Measurements from ENCODE around the gene EIF4G1.

Gene EIF4G1

DNA sequence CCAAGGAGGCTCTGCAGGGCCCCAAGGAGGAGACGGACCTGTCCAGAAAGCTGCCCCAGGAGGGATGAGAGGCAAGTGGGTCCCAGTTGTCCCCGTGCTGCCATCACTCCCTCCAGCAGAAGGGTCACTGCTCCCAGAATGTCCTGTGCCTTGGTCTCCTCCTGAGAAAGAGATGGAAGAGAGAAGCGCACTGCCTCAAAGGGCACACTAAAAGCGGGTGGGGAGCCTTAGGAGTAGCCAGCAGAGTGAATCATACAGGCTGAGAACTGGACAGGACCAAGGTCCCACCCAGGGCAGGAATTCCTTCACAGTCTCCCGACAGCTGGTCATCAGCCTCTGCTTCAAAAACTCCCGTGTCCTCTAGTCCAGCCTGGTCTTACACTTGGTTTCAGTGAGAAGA, 59.0 kb downstream of the EIF4G1 start:
- no peak for DNase-seq (ENCODE audit: extremely low read depth, low read depth)
- no peak overlapping the region for H3K4me3 ChIP-seq (replicated peaks; ENCODE audit: low read depth, low read length)
- TF ChIP-seq, protein P1, sequence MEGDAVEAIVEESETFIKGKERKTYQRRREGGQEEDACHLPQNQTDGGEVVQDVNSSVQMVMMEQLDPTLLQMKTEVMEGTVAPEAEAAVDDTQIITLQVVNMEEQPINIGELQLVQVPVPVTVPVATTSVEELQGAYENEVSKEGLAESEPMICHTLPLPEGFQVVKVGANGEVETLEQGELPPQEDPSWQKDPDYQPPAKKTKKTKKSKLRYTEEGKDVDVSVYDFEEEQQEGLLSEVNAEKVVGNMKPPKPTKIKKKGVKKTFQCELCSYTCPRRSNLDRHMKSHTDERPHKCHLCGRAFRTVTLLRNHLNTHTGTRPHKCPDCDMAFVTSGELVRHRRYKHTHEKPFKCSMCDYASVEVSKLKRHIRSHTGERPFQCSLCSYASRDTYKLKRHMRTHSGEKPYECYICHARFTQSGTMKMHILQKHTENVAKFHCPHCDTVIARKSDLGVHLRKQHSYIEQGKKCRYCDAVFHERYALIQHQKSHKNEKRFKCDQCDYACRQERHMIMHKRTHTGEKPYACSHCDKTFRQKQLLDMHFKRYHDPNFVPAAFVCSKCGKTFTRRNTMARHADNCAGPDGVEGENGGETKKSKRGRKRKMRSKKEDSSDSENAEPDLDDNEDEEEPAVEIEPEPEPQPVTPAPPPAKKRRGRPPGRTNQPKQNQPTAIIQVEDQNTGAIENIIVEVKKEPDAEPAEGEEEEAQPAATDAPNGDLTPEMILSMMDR (IDR thresholded peaks at IDR 0.05; ENCODE audit: low read depth, low read length, missing control alignments), result no peak

DNA sequence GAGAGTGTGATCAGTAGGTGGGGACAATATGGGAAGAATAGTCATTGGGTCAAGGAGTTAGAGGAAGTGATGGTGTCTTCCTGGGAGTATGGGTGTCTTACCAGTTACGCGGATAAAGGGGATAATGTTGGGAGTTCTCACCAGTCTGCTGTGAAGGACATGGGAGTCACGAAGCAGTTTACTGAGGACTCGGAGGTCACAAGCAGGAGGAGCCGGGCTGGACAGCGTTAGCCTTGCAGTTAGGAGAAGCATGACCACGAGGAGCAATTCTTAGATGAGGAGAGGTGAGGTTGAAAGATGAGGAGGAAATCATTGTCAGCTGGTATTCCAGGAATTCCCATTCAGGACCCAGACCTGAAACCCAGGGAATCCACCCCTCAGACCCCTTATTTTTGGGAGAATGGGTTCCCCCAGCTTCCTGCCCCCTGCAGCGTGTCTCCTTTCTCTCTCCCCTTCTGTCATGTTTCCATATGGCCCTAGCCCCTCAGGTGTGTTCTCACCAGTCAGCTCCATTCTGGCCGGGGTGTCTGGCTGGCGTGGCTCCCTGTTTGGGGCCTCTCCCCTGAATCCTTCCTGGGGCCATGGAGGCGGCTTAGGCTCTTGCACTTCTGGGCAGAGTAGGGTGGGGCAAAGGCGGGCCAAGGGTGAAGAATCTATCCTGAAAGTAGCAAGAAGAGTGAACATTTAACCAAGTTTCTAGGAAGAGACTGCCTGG, 61.5 kb downstream of the EIF4G1 start:
- TF ChIP-seq, protein P1 (IDR thresholded peaks at IDR 0.05; ENCODE audit: low read depth, low read length, missing control alignments), result no peak
- no peak for DNase-seq (ENCODE audit: extremely low read depth, low read depth)
- H3K4me3 ChIP-seq (replicated peaks; ENCODE audit: low read depth, low read length), result no peak overlapping the region

DNA sequence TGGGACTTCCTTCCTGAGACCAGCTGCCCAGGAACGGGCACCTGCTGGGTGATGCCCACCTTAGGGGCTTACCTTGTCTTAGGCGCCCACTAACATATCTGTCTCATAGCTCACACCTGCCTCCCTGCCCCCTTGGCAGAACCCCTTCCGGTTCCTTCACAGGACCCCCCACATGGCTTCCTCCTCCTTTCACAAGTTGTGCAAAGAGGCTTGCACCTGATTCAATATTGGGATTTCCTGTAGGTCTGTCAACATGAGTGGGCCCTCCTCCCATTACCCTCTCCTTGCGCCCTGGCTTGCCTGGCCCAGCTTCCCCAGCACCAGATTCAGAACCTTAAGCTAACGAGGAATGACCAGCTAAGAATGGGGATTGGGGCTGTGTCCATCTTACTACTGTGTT, 63.0 kb downstream of the EIF4G1 start:
- no peak overlapping the region for H3K4me3 ChIP-seq (replicated peaks; ENCODE audit: low read depth, low read length)
- TF ChIP-seq, protein P1 (IDR thresholded peaks at IDR 0.05; ENCODE audit: low read depth, low read length, missing control alignments), result no peak
- no peak for DNase-seq (ENCODE audit: extremely low read depth, low read depth)

DNA sequence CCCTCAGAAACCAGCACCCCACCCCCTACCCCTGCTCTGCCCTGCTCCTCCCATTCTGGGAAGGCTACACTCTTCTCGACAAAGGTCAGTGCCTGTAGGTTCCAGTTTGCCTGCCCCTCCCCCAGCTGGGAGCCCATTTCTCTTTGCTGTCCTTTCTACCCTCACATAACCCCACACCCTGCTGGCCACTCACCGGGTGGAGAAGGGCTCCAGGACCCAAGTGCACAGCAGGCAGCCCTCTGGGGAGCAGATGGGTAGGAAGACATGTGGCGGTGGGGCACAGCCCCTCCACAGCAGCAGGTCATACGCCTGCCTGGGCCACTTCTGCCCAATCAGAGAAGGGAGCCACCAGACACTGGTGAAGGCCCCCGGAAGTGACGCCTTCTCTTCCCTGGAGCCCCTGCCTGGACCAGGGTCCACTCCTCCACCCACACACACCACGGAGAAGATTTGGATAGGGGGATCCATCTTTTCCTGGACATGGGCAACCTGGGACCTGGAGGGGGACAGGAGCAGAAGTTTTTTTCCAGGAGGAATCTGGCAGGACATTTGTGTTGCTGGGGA, 63.6 kb downstream of the EIF4G1 start, which contains the start of gene THPO:
Gene THPO (minus strand): TSS at position 326 of the 564 bp plus-strand sequence. CDS start 1,948 bp downstream, outside the sequence.
- TF ChIP-seq, protein P1 (IDR thresholded peaks at IDR 0.05; ENCODE audit: low read depth, low read length, missing control alignments), result no peak
- no peak within 1 kb of the TSS for H3K4me3 ChIP-seq (replicated peaks; ENCODE audit: low read depth, low read length)
- DNase-seq (ENCODE audit: extremely low read depth, low read depth), result no peak

DNA sequence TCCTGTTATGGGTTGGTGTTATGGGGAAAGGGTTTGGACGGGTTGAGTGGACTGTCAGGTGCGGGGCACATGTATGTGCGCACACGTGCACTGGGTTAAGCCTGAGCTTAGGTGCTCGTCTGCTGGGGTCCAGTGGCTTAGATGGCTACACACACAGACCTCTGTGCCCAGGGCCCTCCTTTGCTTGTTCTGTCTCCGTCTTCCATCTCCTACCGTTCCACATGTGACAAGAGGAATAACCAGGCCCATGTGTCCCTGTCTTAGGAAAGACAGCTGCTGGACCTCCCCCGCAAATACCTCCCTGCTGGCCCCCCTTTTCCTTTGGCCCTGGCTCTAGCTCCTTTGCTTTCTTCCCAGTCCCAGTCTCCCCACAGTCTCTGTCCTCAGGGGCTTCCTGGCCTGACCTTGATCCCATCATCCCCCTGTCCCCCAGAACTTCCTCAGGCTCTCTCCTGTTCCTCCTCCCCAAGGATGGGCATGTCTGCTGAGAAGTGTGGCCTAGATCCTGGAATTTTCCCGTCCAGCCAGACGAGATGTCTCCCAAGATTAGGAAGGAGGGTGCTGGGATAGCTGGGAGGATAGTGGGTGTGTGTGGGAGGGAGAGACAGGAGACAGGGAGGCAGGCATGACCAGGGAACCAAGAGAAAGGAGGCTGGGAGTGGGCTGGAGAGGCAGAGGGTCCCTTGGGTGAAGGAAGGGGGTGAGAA, 64.4 kb downstream of the EIF4G1 start:
- TF ChIP-seq, protein P1 (IDR thresholded peaks at IDR 0.05; ENCODE audit: low read depth, low read length, missing control alignments), result no peak
- H3K4me3 ChIP-seq (replicated peaks; ENCODE audit: low read depth, low read length), result no peak overlapping the region
- DNase-seq (ENCODE audit: extremely low read depth, low read depth), result no peak

DNA sequence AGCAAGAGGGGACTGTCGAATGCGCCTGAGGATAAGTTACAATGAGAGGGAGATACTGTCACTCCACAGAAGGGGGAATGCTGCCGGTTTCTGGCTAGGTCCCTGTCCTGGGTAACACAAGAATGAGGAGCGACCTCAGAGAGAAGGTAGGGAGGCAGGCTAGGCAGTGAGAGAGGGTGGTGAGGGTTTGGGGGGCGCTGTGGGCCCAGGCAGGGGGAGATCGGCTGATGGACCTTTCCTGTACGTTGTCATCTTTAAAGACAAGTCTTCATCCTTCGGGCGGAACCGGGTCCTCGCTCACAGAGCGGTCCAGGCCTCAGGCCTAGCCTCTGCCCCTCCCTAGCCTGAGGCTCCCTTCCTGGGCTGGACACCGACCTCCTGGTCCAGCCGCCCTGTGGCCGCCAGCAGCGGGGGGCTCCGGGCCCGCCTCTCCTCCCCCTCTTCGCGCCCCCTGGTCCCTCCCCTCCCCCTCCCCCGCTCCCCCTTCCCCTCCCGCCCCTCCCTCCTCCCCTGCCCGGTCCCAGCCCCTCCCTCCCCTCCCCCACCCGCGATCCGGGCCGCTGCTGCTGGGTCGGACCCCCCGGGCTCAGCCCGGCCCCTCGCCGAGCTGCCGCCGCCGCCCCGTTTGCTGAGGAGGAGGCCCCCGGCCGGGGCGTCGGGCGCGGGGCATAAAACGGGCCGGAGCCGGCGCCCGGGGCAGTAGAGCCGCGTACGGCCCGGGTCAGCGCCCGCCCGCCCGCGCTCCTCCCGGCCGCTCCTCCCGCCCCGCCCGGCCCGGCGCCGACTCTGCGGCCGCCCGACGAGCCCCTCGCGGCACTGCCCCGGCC, 65.2 kb downstream of the EIF4G1 start, which contains the start of gene CHRD:
Gene CHRD (plus strand): TSS at position 697 of the 827 bp plus-strand sequence. CDS start 265 bp downstream, outside the sequence.
- DNase-seq (ENCODE audit: extremely low read depth, low read depth), result no peak
- TF ChIP-seq, protein P1 (IDR thresholded peaks at IDR 0.05; ENCODE audit: low read depth, low read length, missing control alignments), result no peak
- no peak within 1 kb of the TSS; the same call in 1 of the 2 replicates for H3K4me3 ChIP-seq (replicated peaks; ENCODE audit: low read depth, low read length)
